Neural cell (in vitro differentiated cells): ENCODE results near the gene SLC25A21. TPM values are rescaled to one million over a fixed set of nuclear protein-coding genes. Genes with fewer than 3 reads are reported as not detected.

ENCODE experiments used
- H2AFZ ChIP-seq: fragments of 200-600, 300-800 bp; sonication (generic), shearing (Covaris generic); 2 replicates; pipeline ENCODE4 v1.6.0; 2014; ENCODE audit warnings: low read depth, mild to moderate bottlenecking, antibody characterized with exemption, low read length, moderate library complexity
- H3F3A ChIP-seq: fragments of 200-600 bp; shearing (Covaris generic); 2 replicates; pipeline ENCODE4 v1.6.1; 2016; ENCODE audit warnings: mild to moderate bottlenecking, moderate library complexity, mixed read lengths, antibody characterized with exemption, low read length; ENCODE audit not compliant: insufficient read depth, poor library complexity, severe bottlenecking
- H3K27ac ChIP-seq: fragments of 200-600, 300-800 bp; sonication (generic), shearing (Covaris generic); 2 replicates; pipeline ENCODE4 v1.5.1; 2014; ENCODE audit warnings: mild to moderate bottlenecking, low read length, moderate library complexity
- H3K27me3 ChIP-seq: fragments of 300-800, 200-600 bp; sonication (generic), shearing (Covaris generic); 2 replicates; pipeline ENCODE4 v1.6.0; 2014; ENCODE audit warnings: mild to moderate bottlenecking, low read depth, low read length, moderate library complexity; ENCODE audit not compliant: insufficient read depth
- H3K36me3 ChIP-seq: fragments of 300-800, 200-600 bp; sonication (generic), shearing (Covaris generic); 2 replicates; pipeline ENCODE4 v1.5.1; 2014; ENCODE audit warnings: mild to moderate bottlenecking, antibody characterized with exemption, low read length, moderate library complexity; ENCODE audit not compliant: insufficient read depth
- H3K4me2 ChIP-seq: fragments of 300-800, 200-600 bp; sonication (generic), shearing (Covaris generic); 2 replicates; pipeline ENCODE4 v1.6.0; 2014; ENCODE audit warnings: mild to moderate bottlenecking, low read length
- H3K4me3 ChIP-seq: fragments of 300-800, 200-600 bp; sonication (generic), shearing (Covaris generic); 2 replicates; pipeline ENCODE4 v1.5.1; 2014; ENCODE audit warnings: mild to moderate bottlenecking, low read length, moderate library complexity
- H3K79me2 ChIP-seq: fragments of 200-600 bp; shearing (Covaris generic); replicated peaks from 2 replicates; pipeline ENCODE4 v1.6.0; 2014; ENCODE audit warnings: mild to moderate bottlenecking, low read length, moderate library complexity; ENCODE audit not compliant: insufficient read depth
- H3K9ac ChIP-seq: fragments of 300-800, 200-600 bp; sonication (generic), shearing (Covaris generic); 2 replicates; pipeline ENCODE4 v1.6.1; 2016; ENCODE audit warnings: mild to moderate bottlenecking, low read length, mixed read lengths
- H3K9me2 ChIP-seq: fragments of 200-600 bp; shearing (Covaris generic); 2 replicates; pipeline ENCODE4 v1.6.1; 2016; ENCODE audit warnings: mild to moderate bottlenecking, low read length, mixed read lengths; ENCODE audit not compliant: insufficient read depth
- H3K9me3 ChIP-seq: fragments of 200-600, 300-800 bp; sonication (generic), shearing (Covaris generic); 2 replicates; pipeline ENCODE4 v1.6.1; 2016; ENCODE audit warnings: mild to moderate bottlenecking, mixed run types, low read length, moderate library complexity, mixed read lengths
- H4K20me1 ChIP-seq: fragments of 200-600 bp; shearing (Covaris generic); 2 replicates; pipeline ENCODE4 v1.6.1; 2016; ENCODE audit warnings: mild to moderate bottlenecking, mixed run types; ENCODE audit not compliant: insufficient read depth
- EP300 ChIP-seq: fragments of 450-650 bp; conservative IDR thresholded peaks from 2 replicates; pipeline ENCODE4 v1.6.1; 2014; ENCODE audit warnings: antibody characterized with exemption, mild to moderate bottlenecking, moderate library complexity; ENCODE audit not compliant: poor library complexity, severe bottlenecking
- EZH2 ChIP-seq: fragments of 200-600, 300-800 bp; shearing (Covaris generic), sonication (generic); IDR thresholded peaks from 2 replicates; pipeline ENCODE4 v1.6.1; 2014; ENCODE audit warnings: antibody characterized with exemption, low read length, borderline replicate concordance, mild to moderate bottlenecking; ENCODE audit not compliant: insufficient read depth, poor library complexity, severe bottlenecking
- MXI1 ChIP-seq: fragments of 450-650 bp; conservative IDR thresholded peaks from 2 replicates; pipeline ENCODE4 v1.6.1; 2014; ENCODE audit warnings: antibody characterized with exemption, mild to moderate bottlenecking; ENCODE audit not compliant: poor library complexity, severe bottlenecking
- POLR2AphosphoS5 ChIP-seq: IDR thresholded peaks from 2 replicates; pipeline ENCODE4 v1.6.1; 2012
- RAD21 ChIP-seq: fragments of 450-650 bp; conservative IDR thresholded peaks from 2 replicates; pipeline ENCODE4 v1.6.1; 2014; ENCODE audit warnings: antibody characterized with exemption, mild to moderate bottlenecking, moderate library complexity
- REST ChIP-seq: IDR thresholded peaks from 2 replicates; pipeline ENCODE4 v1.6.1; 2012; ENCODE audit warnings: borderline replicate concordance
- SMC3 ChIP-seq: fragments of 450-650 bp; conservative IDR thresholded peaks from 2 replicates; pipeline ENCODE4 v1.6.1; 2014; ENCODE audit warnings: antibody characterized with exemption, mild to moderate bottlenecking, moderate library complexity; ENCODE audit not compliant: poor library complexity
- TAF1 ChIP-seq: IDR thresholded peaks from 2 replicates; pipeline ENCODE4 v1.6.1; 2012; ENCODE audit warnings: low read depth
- polyA plus RNA-seq: library from polyadenylated mRNA; depleted of rRNA; stranded (reverse); fragments of >200 nt; gene quantifications from 2 replicates; pipeline ENCODE4 v1.2.3, GENCODE V29; 2014
- TF ChIP-seq, protein P1 (sequence below): fragments of 450-650 bp; IDR thresholded peaks from 2 replicates; pipeline ENCODE4 v1.5.1; 2014; ENCODE audit warnings: antibody characterized with exemption, mild to moderate bottlenecking, moderate library complexity; ENCODE audit not compliant: poor library complexity, severe bottlenecking

Gene SLC25A21
- polyA plus RNA-seq, 1 donor from 2014 or later: 0.35 TPM

GRCh38 chr14:36750244-36750643 lies 422.2 kb downstream of the SLC25A21 start:
- Histone ChIP-seq H3K27ac (no peak overlapping the region), H3K36me3 (no peaks in the 10 kb centered on the region), H3K4me3 (no peak overlapping the region), H2AFZ (no peak overlapping the region), H4K20me1 (no peaks in the 10 kb centered on the region), H3K4me2 (no peak overlapping the region), H3K9me3 (no peaks in the 10 kb centered on the region), H3K9me2 (no peaks in the 10 kb centered on the region), H3K79me2 (no peaks in the 10 kb centered on the region), H3K9ac (no peak overlapping the region), H3K27me3 (no peaks in the 10 kb centered on the region), H3F3A (no peaks in the 10 kb centered on the region)
- TF ChIP-seq REST: no peak
- TF ChIP-seq RAD21: no peak
- TF ChIP-seq SMC3: no peak
- TF ChIP-seq MXI1: no peak
- TF ChIP-seq EP300: no peak
- no peak for TF ChIP-seq TAF1
- TF ChIP-seq EZH2: no peak
- no peak for TF ChIP-seq POLR2AphosphoS5
- TF ChIP-seq, protein P1, sequence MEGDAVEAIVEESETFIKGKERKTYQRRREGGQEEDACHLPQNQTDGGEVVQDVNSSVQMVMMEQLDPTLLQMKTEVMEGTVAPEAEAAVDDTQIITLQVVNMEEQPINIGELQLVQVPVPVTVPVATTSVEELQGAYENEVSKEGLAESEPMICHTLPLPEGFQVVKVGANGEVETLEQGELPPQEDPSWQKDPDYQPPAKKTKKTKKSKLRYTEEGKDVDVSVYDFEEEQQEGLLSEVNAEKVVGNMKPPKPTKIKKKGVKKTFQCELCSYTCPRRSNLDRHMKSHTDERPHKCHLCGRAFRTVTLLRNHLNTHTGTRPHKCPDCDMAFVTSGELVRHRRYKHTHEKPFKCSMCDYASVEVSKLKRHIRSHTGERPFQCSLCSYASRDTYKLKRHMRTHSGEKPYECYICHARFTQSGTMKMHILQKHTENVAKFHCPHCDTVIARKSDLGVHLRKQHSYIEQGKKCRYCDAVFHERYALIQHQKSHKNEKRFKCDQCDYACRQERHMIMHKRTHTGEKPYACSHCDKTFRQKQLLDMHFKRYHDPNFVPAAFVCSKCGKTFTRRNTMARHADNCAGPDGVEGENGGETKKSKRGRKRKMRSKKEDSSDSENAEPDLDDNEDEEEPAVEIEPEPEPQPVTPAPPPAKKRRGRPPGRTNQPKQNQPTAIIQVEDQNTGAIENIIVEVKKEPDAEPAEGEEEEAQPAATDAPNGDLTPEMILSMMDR: no peak

- no peak overlapping the region for H3K9ac ChIP-seq
- no peak overlapping the region for H3K27ac ChIP-seq
- H4K20me1 ChIP-seq: no peaks in the 10 kb centered on the region
- no peak overlapping the region for H2AFZ ChIP-seq
- H3K9me3 ChIP-seq: no peaks in the 10 kb centered on the region
- no peak for TF ChIP-seq RAD21
- TF ChIP-seq, protein P1: no peak
- TF ChIP-seq EZH2: no peak
- no peak for TF ChIP-seq MXI1
- TF ChIP-seq EP300: no peak
- no peak for TF ChIP-seq SMC3
- TF ChIP-seq REST: no peak
- no peak for TF ChIP-seq POLR2AphosphoS5
- TF ChIP-seq TAF1: no peak
- no peaks in the 10 kb centered on the region for H3K27me3 ChIP-seq
- H3K9me2 ChIP-seq: no peaks in the 10 kb centered on the region
- H3K36me3 ChIP-seq: no peaks in the 10 kb centered on the region
- H3K4me2 ChIP-seq: no peak overlapping the region
- H3F3A ChIP-seq: no peaks in the 10 kb centered on the region
- H3K4me3 ChIP-seq: no peak overlapping the region
- no peaks in the 10 kb centered on the region for H3K79me2 ChIP-seq
Observed at GRCh38 chr14:36748610-36749213, 423.7 kb downstream of the SLC25A21 start.
